Hepatocyte (in vitro differentiated cells): ENCODE data around the gene THSD7B. TPM values are rescaled to one million over a fixed set of nuclear protein-coding genes. Genes with fewer than 3 reads are reported as not detected.
A peak's percentile ranks its signal among the peaks of the same experiment; 100 is the strongest.

Experiments
- DNase-seq: peaks from one replicate; pipeline ENCODE4 v3.0.0-alpha.2; 2016; ENCODE audit warnings: low spot score
- H2AFZ ChIP-seq: fragments of 200-600 bp; sonication (generic); 2 replicates; pipeline ENCODE4 v1.6.0; 2016; ENCODE audit warnings: antibody characterized with exemption, mild to moderate bottlenecking
- H3K27ac ChIP-seq: fragments of 200-600 bp; sonication (generic); 2 replicates; pipeline ENCODE4 v1.5.1; 2016; ENCODE audit warnings: mild to moderate bottlenecking
- H3K27me3 ChIP-seq: fragments of 200-600 bp; sonication (generic); 2 replicates; pipeline ENCODE4 v1.6.1; 2016
- H3K36me3 ChIP-seq: fragments of 200-600 bp; sonication (generic); replicated peaks from 2 replicates; pipeline ENCODE4 v1.5.1; 2016; ENCODE audit warnings: low read depth; ENCODE audit not compliant: insufficient read depth
- H3K4me1 ChIP-seq: fragments of 200-600 bp; sonication (generic); 2 replicates; pipeline ENCODE4 v1.5.1; 2016; ENCODE audit warnings: mild to moderate bottlenecking, moderate library complexity; ENCODE audit not compliant: insufficient read depth
- H3K4me2 ChIP-seq: fragments of 200-600 bp; sonication (generic); 2 replicates; pipeline ENCODE4 v1.6.0; 2016
- H3K4me3 ChIP-seq: fragments of 200-600 bp; sonication (generic); 2 replicates; pipeline ENCODE4 v1.5.1; 2016; ENCODE audit warnings: mild to moderate bottlenecking
- H3K79me2 ChIP-seq: fragments of 200-600 bp; sonication (generic); 2 replicates; pipeline ENCODE4 v1.6.0; 2017; ENCODE audit warnings: mild to moderate bottlenecking
- H3K9me2 ChIP-seq: fragments of 200-600 bp; sonication (generic); replicated peaks from 2 replicates; pipeline ENCODE4 v1.6.0; 2017; ENCODE audit warnings: mild to moderate bottlenecking; ENCODE audit not compliant: insufficient read depth
- H3K9me3 ChIP-seq: fragments of 200-600 bp; sonication (generic); 2 replicates; pipeline ENCODE4 v1.5.1; 2016; ENCODE audit warnings: low read depth, mild to moderate bottlenecking
- H4K20me1 ChIP-seq: fragments of 200-600 bp; sonication (generic); 2 replicates; pipeline ENCODE4 v1.6.0; 2016; ENCODE audit warnings: mild to moderate bottlenecking; ENCODE audit not compliant: insufficient read depth, poor library complexity, severe bottlenecking
- CTCF ChIP-seq: fragments of 200-600 bp; sonication (generic); IDR thresholded peaks from 2 replicates; pipeline ENCODE4 v1.5.1; 2016; ENCODE audit warnings: antibody characterized with exemption, mild to moderate bottlenecking; ENCODE audit not compliant: poor library complexity
- EZH2 ChIP-seq: fragments of 200-600 bp; sonication (generic); IDR thresholded peaks from 2 replicates; pipeline ENCODE4 v1.6.1; 2016; ENCODE audit warnings: antibody characterized with exemption, mild to moderate bottlenecking, borderline replicate concordance
- EZH2phosphoT487 ChIP-seq: fragments of 200-600 bp; sonication (generic); IDR thresholded peaks from one replicate; pipeline ENCODE4 v1.6.1; 2018; ENCODE audit warnings: antibody characterized with exemption, mild to moderate bottlenecking, low read depth, moderate library complexity; ENCODE audit not compliant: unreplicated experiment, severe bottlenecking
- WGBS: methylation state at CpG from one replicate; pipeline ENCODE4 v1.1.6; 2016; ENCODE audit warnings: low lambda C conversion rate; ENCODE audit errors: missing lambda C conversion rate; 5-methylcytosine and 5-hydroxymethylcytosine counted together
- polyA plus RNA-seq: library from polyadenylated mRNA; unstranded; fragments of >200 nt; fragmentation: Nextera tagmentation; extraction: Ambion mirVana; gene quantifications from 2 replicates; pipeline ENCODE4 v1.2.1, GENCODE V29; 2016
- total RNA-seq: library from RNA; depleted of rRNA; stranded (reverse); fragments of >200 nt; gene quantifications from 2 replicates; pipeline ENCODE4 v1.2.3, GENCODE V29; 2014

The THSD7B gene
- total and polyA plus RNA-seq, 2 experiments from 2014 or later: 0.48 to 5.7 TPM

GRCh38 chr2:137654046-137654445, 888.7 kb downstream of the THSD7B start:
- TF ChIP-seq EZH2 (no peak), CTCF (no peak), EZH2phosphoT487 (no peak)
- WGBS: 88% methylated on average over 2 of the region's 2 CpGs

GRCh38 chr2:137655814-137656213, 890.5 kb downstream of the THSD7B start:
- Histone ChIP-seq H3K79me2 (no peaks in the 10 kb centered on the region), H3K27ac (no peak overlapping the region), H3K9me2 (no peaks in the 10 kb centered on the region), H3K4me1 (no peaks in the 10 kb centered on the region), H3K9me3 (no peaks in the 10 kb centered on the region), H3K36me3 (no peaks in the 10 kb centered on the region), H3K4me3 (no peak overlapping the region), H3K4me2 (no peak overlapping the region), H4K20me1 (no peaks in the 10 kb centered on the region), H2AFZ (no peak overlapping the region), H3K27me3 (no peaks in the 10 kb centered on the region)
- no peak for TF ChIP-seq CTCF
- no peak for TF ChIP-seq EZH2
- no peak for TF ChIP-seq EZH2phosphoT487
- 86% methylated on average over 3 of the region's 3 CpGs for WGBS
- no peak for DNase-seq

More at GRCh38 chr2:137654046-137654445, 888.7 kb downstream of the THSD7B start:
- H3K27me3 ChIP-seq: no peaks in the 10 kb centered on the region
- no peak for DNase-seq
- H3K4me2 ChIP-seq: no peak overlapping the region
- H4K20me1 ChIP-seq: no peaks in the 10 kb centered on the region
- H3K9me2 ChIP-seq: no peaks in the 10 kb centered on the region
- H3K4me3 ChIP-seq: no peak overlapping the region
- H3K79me2 ChIP-seq: no peaks in the 10 kb centered on the region
- no peaks in the 10 kb centered on the region for H3K36me3 ChIP-seq
- no peaks in the 10 kb centered on the region for H3K9me3 ChIP-seq
- H3K27ac ChIP-seq: no peak overlapping the region
- H2AFZ ChIP-seq: no peak overlapping the region
- H3K4me1 ChIP-seq: no peaks in the 10 kb centered on the region

- TF ChIP-seq CTCF: no peak
- no peak for TF ChIP-seq EZH2phosphoT487
- no peak for TF ChIP-seq EZH2
- 93% methylated on average over 4 of the region's 4 CpGs for WGBS
- Histone ChIP-seq H3K27me3 (no peaks in the 10 kb centered on the region), H3K27ac (no peak overlapping the region), H4K20me1 (no peaks in the 10 kb centered on the region), H3K4me2 (no peak overlapping the region), H3K4me1 (no peaks in the 10 kb centered on the region), H3K9me3 (no peaks in the 10 kb centered on the region), H2AFZ (no peak overlapping the region), H3K79me2 (no peaks in the 10 kb centered on the region), H3K4me3 (no peak overlapping the region), H3K9me2 (no peaks in the 10 kb centered on the region), H3K36me3 (no peaks in the 10 kb centered on the region)
- no peak for DNase-seq
These were observed 893.1 kb downstream of the THSD7B start for GRCh38 chr2:137658433-137658832.

GRCh38 chr2:137659616-137660015, 894.3 kb downstream of the THSD7B start:
- Histone ChIP-seq H3K9me2 (no peaks in the 10 kb centered on the region), H4K20me1 (no peaks in the 10 kb centered on the region), H3K27me3 (no peaks in the 10 kb centered on the region), H3K4me2 (no peak overlapping the region), H3K4me3 (no peak overlapping the region), H3K9me3 (no peaks in the 10 kb centered on the region), H3K4me1 (no peaks in the 10 kb centered on the region), H3K36me3 (no peaks in the 10 kb centered on the region), H3K79me2 (no peaks in the 10 kb centered on the region), H2AFZ (no peak overlapping the region), H3K27ac (no peak overlapping the region)
- peak; percentile 55 for TF ChIP-seq CTCF
- TF ChIP-seq EZH2phosphoT487: no peak
- 38% methylated on average over 5 of the region's 5 CpGs for WGBS
- peak; percentile 65 for DNase-seq
